ENCODE data around the gene AAK1. TPM values are rescaled to one million over a fixed set of nuclear protein-coding genes. Genes with fewer than 3 reads are reported as not detected.

Gene AAK1
- total and polyA plus RNA-seq, 4 experiments from 2014 or later = 27.6 to 225 (median 175) TPM

- no peaks in the 10 kb centered on the region for H3K9me3 ChIP-seq (ENCODE audit: control insufficient read depth in 1 of 2, low read length in 2 of 2)
- peaks cover 24 to 77% of the 10 kb centered on the region in 2 donors for H3K36me3 Mint-ChIP-seq
- peak overlapping the region in 3 of 7 donors; percentile 3 to 68 (median 26) for H3K27ac Mint-ChIP-seq
- POLR2A ChIA-PET (ENCODE audit: partially characterized antibody) = interaction anchor here (0.5 to 1.0 kb wide), 2 partner anchors 35 to 718 kb away, joined by 3 to 5 read pairs; partner anchors contain the start of gene NFU1
- no peak overlapping the region for H3K4me3 Mint-ChIP-seq
- H3K27me3 Mint-ChIP-seq = no peaks in the 10 kb centered on the region
- H3K9me3 Mint-ChIP-seq = peaks cover 0 to 2% (median 0%) of the 10 kb centered on the region in 8 donors
- peaks cover 6 to 31% (median 13%) of the 10 kb centered on the region in 4 donors for H3K4me1 Mint-ChIP-seq
- DNase-seq = no peak
- H3K4me3 ChIP-seq (ENCODE audit: low read length in 2 of 2) = no peak overlapping the region
- CTCF ChIA-PET (ENCODE audit: partially characterized antibody) = interaction anchor here (1.3 to 1.6 kb wide), 2 partner anchors 34 to 253 kb away, joined by 3 to 5 read pairs; partner anchors contain the start of gene NFU1
- peaks cover 5% of the 10 kb centered on the region for H3K36me3 ChIP-seq (ENCODE audit: insufficient read depth, low read length)
- intact Hi-C loops (cut with micrococcal nuclease) = no loop called here
- H3K27me3 ChIP-seq (ENCODE audit: insufficient read depth, low read length) = no peaks in the 10 kb centered on the region
- H3K27ac ChIP-seq (ENCODE audit: low read depth, low read length) = no peak overlapping the region
- peaks cover 10% of the 10 kb centered on the region for H3K4me1 ChIP-seq (ENCODE audit: insufficient read depth, low read length)
These were observed 171.7 kb downstream of the AAK1 start for GRCh38 chr2:69471793-69472192.

GRCh38 chr2:69470911-69471310 is 172.6 kb downstream of the AAK1 start:
- Mint-ChIP-seq H3K9me3 (peaks cover 0 to 2% (median 0%) of the 10 kb centered on the region in 8 donors), H3K4me3 (no peak overlapping the region), H3K27ac (peak overlapping the region in 3 of 7 donors; percentile 1 to 38 (median 35)), H3K27me3 (no peaks in the 10 kb centered on the region), H3K4me1 (peaks cover 2 to 23% (median 7%) of the 10 kb centered on the region in 4 donors), H3K36me3 (peaks cover 28 to 78% of the 10 kb centered on the region in 2 donors)
- POLR2A ChIA-PET (ENCODE audit: partially characterized antibody) = interaction anchor here (1.0 kb wide), 1 partner anchor 34 kb away, joined by 5 read pairs; the partner anchor contains the start of gene NFU1
- CTCF ChIA-PET (ENCODE audit: partially characterized antibody) = no interaction called here
- H3K4me3 ChIP-seq (ENCODE audit: low read length in 2 of 2) = no peak overlapping the region
- no peak for DNase-seq
- peaks cover 11% of the 10 kb centered on the region for H3K36me3 ChIP-seq (ENCODE audit: insufficient read depth, low read length)
- intact Hi-C loops (cut with micrococcal nuclease) = no loop called here
- peaks cover 2% of the 10 kb centered on the region for H3K4me1 ChIP-seq (ENCODE audit: insufficient read depth, low read length)
- no peaks in the 10 kb centered on the region for H3K27me3 ChIP-seq (ENCODE audit: insufficient read depth, low read length)
- H3K27ac ChIP-seq (ENCODE audit: low read depth, low read length) = no peak overlapping the region
- H3K9me3 ChIP-seq (ENCODE audit: control insufficient read depth in 1 of 2, low read length in 2 of 2) = no peaks in the 10 kb centered on the region

GRCh38 chr2:69469784-69470183 is 173.8 kb downstream of the AAK1 start:
- POLR2A ChIA-PET (ENCODE audit: partially characterized antibody) = no interaction called here
- CTCF ChIA-PET (ENCODE audit: partially characterized antibody) = no interaction called here
- H3K27me3 Mint-ChIP-seq = no peaks in the 10 kb centered on the region

GRCh38 chr2:69469375-69469774 is 174.2 kb downstream of the AAK1 start:
- no peak overlapping the region for H3K4me3 ChIP-seq (ENCODE audit: low read length in 2 of 2)
- peak overlapping the region in 5 of 7 donors; percentile 29 to 70 (median 48) for H3K27ac Mint-ChIP-seq
- H3K9me3 Mint-ChIP-seq = no peaks in the 10 kb centered on the region
- no peaks in the 10 kb centered on the region for H3K4me1 ChIP-seq (ENCODE audit: insufficient read depth, low read length)
- CTCF ChIA-PET (ENCODE audit: partially characterized antibody) = no interaction called here
- H3K36me3 ChIP-seq (ENCODE audit: insufficient read depth, low read length) = peaks cover 20% of the 10 kb centered on the region
- POLR2A ChIA-PET (ENCODE audit: partially characterized antibody) = no interaction called here
- intact Hi-C loops (cut with micrococcal nuclease) = no loop called here
- H3K4me1 Mint-ChIP-seq = peaks cover 0 to 16% (median 4%) of the 10 kb centered on the region in 4 donors
- no peak overlapping the region for H3K27ac ChIP-seq (ENCODE audit: low read depth, low read length)
- peak in 2 of 5 donors; percentile 11 to 18 for DNase-seq
- H3K36me3 Mint-ChIP-seq = peaks cover 33 to 82% of the 10 kb centered on the region in 2 donors
- no peaks in the 10 kb centered on the region for H3K9me3 ChIP-seq (ENCODE audit: control insufficient read depth in 1 of 2, low read length in 2 of 2)
- no peaks in the 10 kb centered on the region for H3K27me3 ChIP-seq (ENCODE audit: insufficient read depth, low read length)
- no peaks in the 10 kb centered on the region for H3K27me3 Mint-ChIP-seq
- H3K4me3 Mint-ChIP-seq = no peak overlapping the region

More at GRCh38 chr2:69469784-69470183, 173.8 kb downstream of the AAK1 start:
- H3K4me3 ChIP-seq (ENCODE audit: low read length in 2 of 2) = no peak overlapping the region
- peaks cover 0 to 16% (median 4%) of the 10 kb centered on the region in 4 donors for H3K4me1 Mint-ChIP-seq
- H3K27ac ChIP-seq (ENCODE audit: low read depth, low read length) = no peak overlapping the region
- H3K36me3 ChIP-seq (ENCODE audit: insufficient read depth, low read length) = peaks cover 17% of the 10 kb centered on the region
- no peaks in the 10 kb centered on the region for H3K9me3 Mint-ChIP-seq
- no peaks in the 10 kb centered on the region for H3K27me3 ChIP-seq (ENCODE audit: insufficient read depth, low read length)
- peaks cover 29 to 79% of the 10 kb centered on the region in 2 donors for H3K36me3 Mint-ChIP-seq
- H3K27ac Mint-ChIP-seq = peak overlapping the region in 6 of 7 donors; percentile 9 to 78 (median 24)
- H3K4me3 Mint-ChIP-seq = no peak overlapping the region
- no peaks in the 10 kb centered on the region for H3K4me1 ChIP-seq (ENCODE audit: insufficient read depth, low read length)
- H3K9me3 ChIP-seq (ENCODE audit: control insufficient read depth in 1 of 2, low read length in 2 of 2) = no peaks in the 10 kb centered on the region
- no peak for DNase-seq
- intact Hi-C loops (cut with micrococcal nuclease) = no loop called here

- H3K27ac Mint-ChIP-seq = peak overlapping the region in 1 of 7 donors; percentile 25
- Histone ChIP-seq H3K27ac (ENCODE audit: low read depth, low read length) (no peak overlapping the region), H3K36me3 (ENCODE audit: insufficient read depth, low read length) (peaks cover 20% of the 10 kb centered on the region)
These were observed 176.8 kb downstream of the AAK1 start for GRCh38 chr2:69466728-69467127.

GRCh38 chr2:69465513-69466456 is 177.8 kb downstream of the AAK1 start:
- H3K27ac Mint-ChIP-seq = peak overlapping the region in 2 of 7 donors; percentile 35 to 48
- H3K27ac ChIP-seq (ENCODE audit: low read depth, low read length) = no peak overlapping the region
- H3K9me3 ChIP-seq (ENCODE audit: control insufficient read depth in 1 of 2, low read length in 2 of 2) = no peaks in the 10 kb centered on the region
- POLR2A ChIA-PET (ENCODE audit: partially characterized antibody) = interaction anchor here (1.3 kb wide), 1 partner anchor 28 kb away, joined by 3 read pairs; the partner anchor contains the start of gene NFU1
- intact Hi-C loops (cut with micrococcal nuclease) = no loop called here
- no peak overlapping the region for H3K4me3 ChIP-seq (ENCODE audit: low read length in 2 of 2)
- no peaks in the 10 kb centered on the region for H3K27me3 Mint-ChIP-seq
- H3K4me3 Mint-ChIP-seq = no peak overlapping the region
- CTCF ChIA-PET (ENCODE audit: partially characterized antibody) = interaction anchor here (1.1 kb wide), 1 partner anchor 29 kb away, joined by 6 read pairs; the partner anchor contains the start of gene NFU1
- peaks cover 2 to 13% (median 4%) of the 10 kb centered on the region in 4 donors for H3K4me1 Mint-ChIP-seq
- no peaks in the 10 kb centered on the region for H3K4me1 ChIP-seq (ENCODE audit: insufficient read depth, low read length)
- no peaks in the 10 kb centered on the region for H3K27me3 ChIP-seq (ENCODE audit: insufficient read depth, low read length)
- H3K36me3 ChIP-seq (ENCODE audit: insufficient read depth, low read length) = peaks cover 20% of the 10 kb centered on the region
- peaks cover 49 to 79% of the 10 kb centered on the region in 2 donors for H3K36me3 Mint-ChIP-seq
- H3K9me3 Mint-ChIP-seq = no peaks in the 10 kb centered on the region
- DNase-seq = no peak

More at GRCh38 chr2:69466728-69467127, 176.8 kb downstream of the AAK1 start:
- Mint-ChIP-seq H3K36me3 (peaks cover 46 to 79% of the 10 kb centered on the region in 2 donors), H3K27me3 (no peaks in the 10 kb centered on the region), H3K4me3 (no peak overlapping the region), H3K9me3 (no peaks in the 10 kb centered on the region), H3K4me1 (peaks cover 2 to 16% (median 5%) of the 10 kb centered on the region in 4 donors)
- no peaks in the 10 kb centered on the region for H3K9me3 ChIP-seq (ENCODE audit: control insufficient read depth in 1 of 2, low read length in 2 of 2)
- H3K4me3 ChIP-seq (ENCODE audit: low read length in 2 of 2) = no peak overlapping the region
- no peaks in the 10 kb centered on the region for H3K4me1 ChIP-seq (ENCODE audit: insufficient read depth, low read length)
- ChIA-PET CTCF (ENCODE audit: partially characterized antibody) (no interaction called here), POLR2A (ENCODE audit: partially characterized antibody) (no interaction called here)
- DNase-seq = no peak
- intact Hi-C loops (cut with micrococcal nuclease) = no loop called here
- no peaks in the 10 kb centered on the region for H3K27me3 ChIP-seq (ENCODE audit: insufficient read depth, low read length)

GRCh38 chr2:69464575-69464974 is 179.0 kb downstream of the AAK1 start:
- peaks cover 49 to 73% of the 10 kb centered on the region in 2 donors for H3K36me3 Mint-ChIP-seq
- no peak overlapping the region for H3K27ac ChIP-seq (ENCODE audit: low read depth, low read length)
- intact Hi-C loops (cut with micrococcal nuclease) = no loop called here
- no peaks in the 10 kb centered on the region for H3K27me3 ChIP-seq (ENCODE audit: insufficient read depth, low read length)
- H3K4me1 ChIP-seq (ENCODE audit: insufficient read depth, low read length) = no peaks in the 10 kb centered on the region
- ChIA-PET CTCF (ENCODE audit: partially characterized antibody) (no interaction called here), POLR2A (ENCODE audit: partially characterized antibody) (interaction anchor here (2.4 kb wide), 1 partner anchor 27 kb away, joined by 9 read pairs; the partner anchor contains the start of gene NFU1)
- H3K36me3 ChIP-seq (ENCODE audit: insufficient read depth, low read length) = peaks cover 20% of the 10 kb centered on the region
- H3K4me3 Mint-ChIP-seq = no peak overlapping the region
- peaks cover 6 to 8% (median 7%) of the 10 kb centered on the region in 4 donors for H3K4me1 Mint-ChIP-seq
- no peaks in the 10 kb centered on the region for H3K9me3 ChIP-seq (ENCODE audit: control insufficient read depth in 1 of 2, low read length in 2 of 2)
- no peak overlapping the region for H3K4me3 ChIP-seq (ENCODE audit: low read length in 2 of 2)
- no peaks in the 10 kb centered on the region for H3K9me3 Mint-ChIP-seq
- no peak for DNase-seq
- peak overlapping the region in 1 of 7 donors; percentile 22 for H3K27ac Mint-ChIP-seq
- no peaks in the 10 kb centered on the region for H3K27me3 Mint-ChIP-seq
